CD8-positive, alpha-beta memory T cell (primary cell): ENCODE results near the gene EBF4. TPM values are rescaled to one million over a fixed set of nuclear protein-coding genes. Genes with fewer than 3 reads are reported as not detected.
A peak's percentile ranks its signal among the peaks of the same experiment; 100 is the strongest.

Source experiments
- CTCF ChIA-PET: fragments of 350-600 bp; sonication (Branson Sonifier 250); formaldehyde crosslinking; loops from one replicate; lab custom pipeline; 2021; ENCODE audit warnings: antibody characterized with exemption; lab: Charles Lee
- POLR2A ChIA-PET: fragments of 350-600 bp; sonication (Branson Sonifier 250); formaldehyde crosslinking; loops from one replicate; lab custom pipeline; 2021; ENCODE audit warnings: antibody characterized with exemption; lab: Charles Lee
- DNase-seq, 5 donors: peaks; one replicate each; pipeline versions ENCODE4 v3.0.0 to v3.0.0-alpha.2; 2020 to 2022; ENCODE audit warnings: mixed read lengths in 1 of 5
- H3K27ac ChIP-seq: one replicate; pipeline ENCODE4 v1.7.0; 2013; ENCODE audit warnings: low read depth, mild to moderate bottlenecking, low read length, moderate library complexity
- H3K27me3 ChIP-seq: 2 replicates; pipeline ENCODE4 v1.7.0; 2013; ENCODE audit warnings: low read length, mild to moderate bottlenecking; ENCODE audit not compliant: insufficient read depth, poor library complexity, severe bottlenecking
- H3K36me3 ChIP-seq: 2 replicates; pipeline ENCODE4 v1.7.0; 2013; ENCODE audit warnings: mild to moderate bottlenecking, low read length, moderate library complexity; ENCODE audit not compliant: insufficient read depth
- H3K4me1 ChIP-seq: 2 replicates; pipeline ENCODE4 v1.7.0; 2013; ENCODE audit warnings: mild to moderate bottlenecking, low read length, moderate library complexity; ENCODE audit not compliant: insufficient read depth
- H3K4me3 ChIP-seq: 2 replicates; pipeline ENCODE4 v1.7.0; 2013; ENCODE audit warnings: mild to moderate bottlenecking, low read length
- H3K9me3 ChIP-seq: 2 replicates; pipeline ENCODE4 v1.7.0; 2013; ENCODE audit warnings: mild to moderate bottlenecking, low read length
- H3K27ac Mint-ChIP-seq, 8 donors: one replicate each; pipeline ENCODE4 v1.8.0; 2020 to 2021; ENCODE audit warnings: mixed read lengths in 8 of 8, mild to moderate bottlenecking in 6 of 8, inconsistent platforms in 3 of 8, moderate library complexity in 3 of 8
- H3K27me3 Mint-ChIP-seq, 2 donors: one replicate each; pipeline ENCODE4 v1.8.0; 2020 to 2021; ENCODE audit warnings: mixed read lengths in 2 of 2, mild to moderate bottlenecking in 1 of 2, moderate library complexity in 1 of 2
- H3K36me3 Mint-ChIP-seq, 3 donors: one replicate each; pipeline ENCODE4 v1.8.0; 2020 to 2021; ENCODE audit warnings: mixed read lengths in 3 of 3, inconsistent platforms in 1 of 3, mild to moderate bottlenecking in 1 of 3
- H3K4me1 Mint-ChIP-seq, 3 donors: one replicate each; pipeline ENCODE4 v1.8.0; 2020 to 2021; ENCODE audit warnings: mixed read lengths in 3 of 3, inconsistent platforms in 1 of 3, mild to moderate bottlenecking in 1 of 3
- H3K4me3 Mint-ChIP-seq, 7 donors: one replicate each; pipeline ENCODE4 v1.8.0; 2020 to 2021; ENCODE audit warnings: mixed read lengths in 7 of 7, mild to moderate bottlenecking in 6 of 7, moderate library complexity in 4 of 7, inconsistent platforms in 2 of 7
- H3K9me3 Mint-ChIP-seq, 5 donors: one replicate each; pipeline ENCODE4 v1.8.0; 2020 to 2022; ENCODE audit warnings: mixed read lengths in 5 of 5, mild to moderate bottlenecking in 3 of 5, moderate library complexity in 2 of 5, inconsistent platforms in 1 of 5
- polyA plus RNA-seq: library from polyadenylated mRNA; unstranded; fragments of 300-500 nt; fragmentation: Illumina TruSeq; gene quantifications from one replicate; pipeline ENCODE4 v1.2.3, GENCODE V29; 2021
- total RNA-seq, 2 experiments: library from RNA; stranded (reverse); gene quantifications; one replicate each; pipeline ENCODE4 v1.2.3, GENCODE V29; 2021

Gene EBF4, protein sequence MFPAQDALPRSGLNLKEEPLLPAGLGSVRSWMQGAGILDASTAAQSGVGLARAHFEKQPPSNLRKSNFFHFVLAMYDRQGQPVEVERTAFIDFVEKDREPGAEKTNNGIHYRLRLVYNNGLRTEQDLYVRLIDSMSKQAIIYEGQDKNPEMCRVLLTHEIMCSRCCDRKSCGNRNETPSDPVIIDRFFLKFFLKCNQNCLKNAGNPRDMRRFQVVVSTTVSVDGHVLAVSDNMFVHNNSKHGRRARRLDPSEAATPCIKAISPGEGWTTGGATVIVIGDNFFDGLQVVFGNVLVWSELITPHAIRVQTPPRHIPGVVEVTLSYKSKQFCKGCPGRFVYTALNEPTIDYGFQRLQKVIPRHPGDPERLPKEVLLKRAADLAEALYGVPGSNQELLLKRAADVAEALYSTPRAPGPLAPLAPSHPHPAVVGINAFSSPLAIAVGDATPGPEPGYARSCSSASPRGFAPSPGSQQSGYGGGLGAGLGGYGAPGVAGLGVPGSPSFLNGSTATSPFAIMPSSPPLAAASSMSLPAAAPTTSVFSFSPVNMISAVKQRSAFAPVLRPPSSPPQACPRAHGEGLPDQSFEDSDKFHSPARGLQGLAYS
- total RNA-seq (under 1 TPM; 0.66 to 0.92 TPM), polyA plus RNA-seq (2.0 TPM)

GRCh38 chr20:2692036-2692885 lies at the start of gene EBF4:
Gene EBF4, plus strand, starts transcription at chr20:2692780. Its CDS starts 866 bp downstream, at chr20:2693646.
- peak within 1 kb of the TSS; percentile 88 to 97 (median 92) for H3K4me3 Mint-ChIP-seq
- no peaks in the 10 kb centered on the region for H3K36me3 ChIP-seq
- POLR2A ChIA-PET = interaction anchor here (0.6 to 2.3 kb wide), 2 partner anchors 49 to 58 kb away, joined by 3 to 6 read pairs; no protein-coding TSS in a partner anchor
- H3K4me1 ChIP-seq = peaks cover 18% of the 10 kb centered on the region
- peak in 4 of 5 donors; percentile 18 to 36 (median 21) for DNase-seq
- H3K27ac ChIP-seq = no peak within 1 kb of the TSS
- CTCF ChIA-PET = interaction anchor here (0.9 to 1.2 kb wide), 2 partner anchors 11 to 21 kb away, joined by 3 to 4 read pairs; no protein-coding TSS in a partner anchor
- peaks cover 27 to 35% (median 29%) of the 10 kb centered on the region in 3 donors for H3K4me1 Mint-ChIP-seq
- H3K27me3 Mint-ChIP-seq = peaks cover 30 to 46% of the 10 kb centered on the region in 2 donors
- H3K9me3 Mint-ChIP-seq = no peaks in the 10 kb centered on the region
- H3K36me3 Mint-ChIP-seq = peaks cover 0 to 2% (median 1%) of the 10 kb centered on the region in 3 donors
- peaks cover 18% of the 10 kb centered on the region for H3K27me3 ChIP-seq
- no peak within 1 kb of the TSS for H3K4me3 ChIP-seq
- peak within 1 kb of the TSS; percentile 70 to 98 (median 86) for H3K27ac Mint-ChIP-seq
- H3K9me3 ChIP-seq = no peaks in the 10 kb centered on the region

DNA sequence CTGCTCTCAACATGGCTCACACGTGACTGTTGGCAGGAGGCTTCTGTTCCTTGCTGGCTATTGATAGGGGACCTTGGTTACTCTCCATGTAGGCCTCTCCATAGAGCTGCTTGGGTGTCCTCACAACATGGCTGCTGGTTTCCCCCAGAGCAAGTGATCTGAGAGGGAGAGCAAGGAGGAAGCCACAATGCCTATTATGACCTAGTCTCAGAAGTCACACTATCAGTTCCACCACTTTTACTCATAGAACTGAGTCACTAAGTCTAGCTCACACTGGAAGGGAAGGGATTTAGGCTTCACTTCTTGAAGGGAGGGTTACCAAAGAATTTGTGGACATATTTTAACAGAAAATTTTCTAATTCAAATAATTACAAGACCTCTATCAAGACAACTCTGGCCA lies 48.9 kb upstream of the EBF4 start:
- Histone ChIP-seq H3K27ac (no peak overlapping the region), H3K9me3 (no peaks in the 10 kb centered on the region), H3K36me3 (no peaks in the 10 kb centered on the region), H3K4me3 (no peak overlapping the region), H3K4me1 (peaks cover 3% of the 10 kb centered on the region), H3K27me3 (no peaks in the 10 kb centered on the region)
- Mint-ChIP-seq H3K4me1 (peaks cover 5 to 11% (median 6%) of the 10 kb centered on the region in 3 donors), H3K27ac (no peak overlapping the region), H3K9me3 (no peaks in the 10 kb centered on the region), H3K36me3 (peaks cover 4 to 7% (median 6%) of the 10 kb centered on the region in 3 donors), H3K4me3 (no peak overlapping the region), H3K27me3 (no peaks in the 10 kb centered on the region)
- CTCF ChIA-PET = no interaction called here
- DNase-seq = no peak
- POLR2A ChIA-PET = interaction anchor here (1.3 kb wide), 1 partner anchor 21 kb away, joined by 6 read pairs; no protein-coding TSS in a partner anchor

- ChIA-PET CTCF (interaction anchor here (1.0 to 2.7 kb wide), 9 partner anchors 12 to 188 kb away, joined by 3 to 21 read pairs (median 4); partner anchors contain the start of genes IDH3B and SNRPB), POLR2A (interaction anchor here (0.7 to 5.0 kb wide), 8 partner anchors 9 to 827 kb away, joined by 3 to 70 read pairs (median 4); partner anchors contain the start of genes IDH3B and SNRPB)
- peak within 1 kb of the TSS; percentile 96 for H3K4me3 ChIP-seq
- H3K4me3 Mint-ChIP-seq = peak within 1 kb of the TSS; percentile 89 to 95 (median 91)
- H3K27ac ChIP-seq = peak within 1 kb of the TSS; percentile 84
- H3K4me1 Mint-ChIP-seq = peaks cover 28 to 50% (median 30%) of the 10 kb centered on the region in 3 donors
- H3K36me3 Mint-ChIP-seq = peaks cover 13 to 40% (median 14%) of the 10 kb centered on the region in 3 donors
- H3K36me3 ChIP-seq = peaks cover 32% of the 10 kb centered on the region
- peak; percentile 90 to 96 (median 94) for DNase-seq
- no peaks in the 10 kb centered on the region for H3K9me3 Mint-ChIP-seq
- peak within 1 kb of the TSS; percentile 76 to 96 (median 91) for H3K27ac Mint-ChIP-seq
- peaks cover 28% of the 10 kb centered on the region for H3K4me1 ChIP-seq
- peaks cover 0 to 2% of the 10 kb centered on the region in 2 donors for H3K27me3 Mint-ChIP-seq
- H3K9me3 ChIP-seq = no peaks in the 10 kb centered on the region
- no peaks in the 10 kb centered on the region for H3K27me3 ChIP-seq
These were observed 40.5 kb upstream of the EBF4 start, which contains the start of gene NOP56 for GRCh38 chr20:2651772-2652723. Gene NOP56, plus strand, starts transcription at chr20:2652632. Its CDS starts 29 bp downstream, at chr20:2652661.

DNA sequence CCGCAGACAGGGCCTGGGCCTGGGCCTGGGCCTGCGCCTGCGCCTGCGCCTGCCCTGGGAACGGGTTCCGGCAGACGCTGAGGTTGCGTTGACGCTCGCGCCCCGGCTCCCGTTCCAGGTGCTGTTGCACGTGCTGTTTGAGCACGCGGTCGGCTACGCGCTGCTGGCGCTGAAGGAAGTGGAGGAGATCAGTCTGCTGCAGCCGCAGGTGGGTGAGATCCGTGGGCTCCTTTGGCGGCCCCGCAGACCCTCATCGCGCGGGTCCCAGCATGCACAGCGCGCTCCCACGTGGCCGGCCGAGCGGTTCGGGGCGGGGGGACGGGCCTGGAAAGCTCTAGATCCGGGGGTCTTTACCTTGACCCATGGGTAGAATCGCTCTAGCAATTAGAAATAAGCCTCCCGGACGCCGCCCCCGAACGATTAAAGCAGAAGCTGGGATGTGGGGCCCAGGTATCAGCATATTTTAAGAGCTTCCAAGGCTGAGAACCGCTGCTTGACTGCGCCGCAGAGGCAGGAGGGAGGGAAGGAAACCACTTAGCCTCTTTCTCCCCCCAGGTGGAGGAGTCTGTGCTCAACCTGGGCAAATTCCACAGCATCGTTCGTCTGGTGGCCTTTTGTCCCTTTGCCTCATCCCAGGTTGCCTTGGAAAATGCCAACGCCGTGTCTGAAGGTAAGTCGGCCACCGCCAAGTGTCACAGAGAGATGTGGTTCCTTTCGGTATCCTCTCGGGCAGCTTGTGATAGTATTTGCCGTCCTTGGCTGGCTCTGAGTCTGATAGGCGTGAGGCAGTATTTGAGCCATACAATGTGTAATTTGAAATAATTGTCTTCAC lies 39.6 kb upstream of the EBF4 start:
- ChIA-PET POLR2A (interaction anchor here (0.8 to 5.0 kb wide), 6 partner anchors 11 to 220 kb away, joined by 3 to 70 read pairs (median 7); partner anchors contain the start of genes IDH3B and SNRPB), CTCF (interaction anchor here (0.6 to 2.7 kb wide), 8 partner anchors 11 to 187 kb away, joined by 3 to 21 read pairs (median 4); partner anchors contain the start of genes IDH3B and SNRPB)
- H3K4me1 Mint-ChIP-seq = peaks cover 28 to 46% (median 30%) of the 10 kb centered on the region in 3 donors
- Histone ChIP-seq H3K27me3 (no peaks in the 10 kb centered on the region), H3K4me3 (peak overlapping the region; percentile 96), H3K36me3 (peaks cover 41% of the 10 kb centered on the region), H3K4me1 (peaks cover 28% of the 10 kb centered on the region), H3K27ac (peak overlapping the region; percentile 81), H3K9me3 (no peaks in the 10 kb centered on the region)
- peak overlapping the region; percentile 87 to 94 (median 90) for H3K4me3 Mint-ChIP-seq
- peaks cover 0 to 2% of the 10 kb centered on the region in 2 donors for H3K27me3 Mint-ChIP-seq
- H3K36me3 Mint-ChIP-seq = peaks cover 18 to 49% (median 20%) of the 10 kb centered on the region in 3 donors
- no peaks in the 10 kb centered on the region for H3K9me3 Mint-ChIP-seq
- DNase-seq = peak in 1 of 5 donors; percentile 41
- H3K27ac Mint-ChIP-seq = peak overlapping the region; percentile 76 to 87 (median 84)

DNA sequence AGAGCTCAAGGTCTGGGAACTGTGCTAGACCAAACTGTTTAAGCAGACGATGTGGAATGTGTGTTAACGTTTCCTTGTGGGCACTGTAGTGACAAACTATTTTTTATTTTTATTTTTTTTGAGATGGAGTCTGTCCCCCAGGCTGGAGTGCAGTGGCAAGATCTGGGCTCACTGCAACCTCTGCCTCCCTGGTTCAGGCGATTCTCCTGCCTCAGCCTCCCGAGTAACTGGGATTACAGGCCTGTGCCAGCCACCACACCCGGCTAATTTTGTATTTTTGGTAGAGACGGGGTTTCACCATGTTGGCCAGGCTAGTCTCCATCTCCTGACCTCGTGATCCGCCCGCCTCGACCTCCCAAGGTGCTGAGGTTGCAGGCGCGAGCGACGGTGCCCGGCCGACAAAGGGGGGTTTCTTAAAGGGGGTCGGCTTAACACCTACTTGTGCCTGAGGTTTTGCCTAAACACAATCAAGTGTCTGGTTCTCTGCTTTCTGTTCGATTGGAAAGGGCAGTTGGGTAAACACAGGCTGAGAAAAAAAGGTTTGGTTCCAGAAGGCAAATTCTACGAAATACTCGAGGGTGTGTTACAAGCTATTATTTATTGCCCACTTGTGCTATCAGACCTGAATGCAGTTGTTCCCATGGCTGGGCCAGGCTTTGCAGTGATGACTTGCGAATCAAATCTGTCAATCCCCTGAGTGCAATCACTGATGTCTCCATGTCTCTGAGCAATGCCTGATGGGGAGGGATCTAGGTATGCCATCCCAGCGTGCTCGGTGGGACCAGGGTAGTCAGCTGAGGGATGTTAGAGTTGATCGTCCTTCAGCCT lies 38.8 kb upstream of the EBF4 start:
- Histone ChIP-seq H3K4me1 (peaks cover 28% of the 10 kb centered on the region), H3K27me3 (no peaks in the 10 kb centered on the region), H3K9me3 (no peaks in the 10 kb centered on the region), H3K4me3 (peak overlapping the region; percentile 96), H3K36me3 (peaks cover 50% of the 10 kb centered on the region), H3K27ac (peak overlapping the region; percentile 81)
- peak overlapping the region; percentile 87 to 94 (median 90) for H3K4me3 Mint-ChIP-seq
- CTCF ChIA-PET = interaction anchor here (0.6 to 2.7 kb wide), 4 partner anchors 10 to 186 kb away, joined by 3 to 21 read pairs (median 3); partner anchors contain the start of gene IDH3B
- no peak for DNase-seq
- H3K27me3 Mint-ChIP-seq = peaks cover 0 to 3% of the 10 kb centered on the region in 2 donors
- H3K9me3 Mint-ChIP-seq = no peaks in the 10 kb centered on the region
- peak overlapping the region; percentile 76 to 94 (median 85) for H3K27ac Mint-ChIP-seq
- peaks cover 18 to 57% (median 21%) of the 10 kb centered on the region in 3 donors for H3K36me3 Mint-ChIP-seq
- peaks cover 28 to 46% (median 30%) of the 10 kb centered on the region in 3 donors for H3K4me1 Mint-ChIP-seq
- POLR2A ChIA-PET = interaction anchor here (0.8 to 5.0 kb wide), 4 partner anchors 10 to 219 kb away, joined by 3 to 70 read pairs (median 13); partner anchors contain the start of genes IDH3B and SNRPB
